ENCODE data around the gene ADA.

GRCh38 chr20:44633187-44633810 lies 18.2 kb downstream of the ADA start:
- TF ChIP-seq, protein P1, sequence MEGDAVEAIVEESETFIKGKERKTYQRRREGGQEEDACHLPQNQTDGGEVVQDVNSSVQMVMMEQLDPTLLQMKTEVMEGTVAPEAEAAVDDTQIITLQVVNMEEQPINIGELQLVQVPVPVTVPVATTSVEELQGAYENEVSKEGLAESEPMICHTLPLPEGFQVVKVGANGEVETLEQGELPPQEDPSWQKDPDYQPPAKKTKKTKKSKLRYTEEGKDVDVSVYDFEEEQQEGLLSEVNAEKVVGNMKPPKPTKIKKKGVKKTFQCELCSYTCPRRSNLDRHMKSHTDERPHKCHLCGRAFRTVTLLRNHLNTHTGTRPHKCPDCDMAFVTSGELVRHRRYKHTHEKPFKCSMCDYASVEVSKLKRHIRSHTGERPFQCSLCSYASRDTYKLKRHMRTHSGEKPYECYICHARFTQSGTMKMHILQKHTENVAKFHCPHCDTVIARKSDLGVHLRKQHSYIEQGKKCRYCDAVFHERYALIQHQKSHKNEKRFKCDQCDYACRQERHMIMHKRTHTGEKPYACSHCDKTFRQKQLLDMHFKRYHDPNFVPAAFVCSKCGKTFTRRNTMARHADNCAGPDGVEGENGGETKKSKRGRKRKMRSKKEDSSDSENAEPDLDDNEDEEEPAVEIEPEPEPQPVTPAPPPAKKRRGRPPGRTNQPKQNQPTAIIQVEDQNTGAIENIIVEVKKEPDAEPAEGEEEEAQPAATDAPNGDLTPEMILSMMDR (IDR thresholded peaks at IDR 0.05 in 4 of 5, conservative IDR thresholded peaks at IDR 0.05 in 1 of 5), result no peak
- no peak for TF ChIP-seq POLR2A (IDR thresholded peaks at IDR 0.05)
